ENCODE data around the gene SLC22A5.

The SLC22A5 gene

DNA sequence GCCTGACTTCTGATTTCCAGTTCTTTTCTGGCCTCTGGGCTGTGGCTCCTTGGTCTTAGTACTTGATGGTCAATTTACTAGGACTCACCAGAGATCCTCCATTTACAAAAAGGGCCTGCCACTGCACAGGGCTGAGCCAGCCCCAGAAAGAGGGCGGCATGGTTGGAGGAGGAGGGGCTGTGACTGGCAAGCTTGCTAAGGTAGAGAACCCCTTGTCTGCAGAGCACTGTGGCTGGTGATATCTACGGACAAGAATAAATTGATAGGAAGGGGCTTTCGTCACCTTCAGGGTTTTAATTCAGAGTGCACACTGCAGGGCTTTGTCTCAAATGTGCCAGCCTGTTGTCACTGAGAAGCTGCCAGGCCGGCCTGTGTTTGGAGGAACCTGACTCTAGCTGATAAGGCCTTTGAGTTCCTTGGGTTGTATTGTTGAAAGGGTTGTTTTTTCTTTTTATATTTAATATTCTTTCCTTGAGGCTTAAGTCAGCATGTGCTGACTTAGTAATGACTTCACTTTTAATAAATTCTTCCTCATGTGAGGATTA, 15.1 kb downstream of the SLC22A5 start:
- Histone ChIP-seq H3K36me3 (ENCODE audit: insufficient read depth, low read length) (no peaks in the 10 kb centered on the region), H3K9ac (ENCODE audit: low read depth, low read length, poor library complexity, severe bottlenecking) (no peak overlapping the region), H3K4me3 (ENCODE audit: low read length, poor library complexity, severe bottlenecking) (no peak overlapping the region), H2AFZ (ENCODE audit: low read length) (no peak overlapping the region), H3K9me2 (replicated peaks; ENCODE audit: low read depth, low read length) (no peaks in the 10 kb centered on the region), H3K4me1 (ENCODE audit: insufficient read depth, low read length, poor library complexity, severe bottlenecking) (peaks cover 17% of the 10 kb centered on the region), H3F3A (ENCODE audit: low read depth) (no peaks in the 10 kb centered on the region), H3K79me2 (ENCODE audit: insufficient read depth, low read length) (no peaks in the 10 kb centered on the region), H3K27me3 (ENCODE audit: insufficient read depth, low read length, poor library complexity, severe bottlenecking) (no peaks in the 10 kb centered on the region), H4K20me1 (ENCODE audit: insufficient read depth, low read length, poor library complexity, severe bottlenecking) (no peaks in the 10 kb centered on the region), H3K4me2 (ENCODE audit: low read depth, low read length, poor library complexity, severe bottlenecking) (no peak overlapping the region), H3K9me3 (ENCODE audit: insufficient read depth, low read depth, low read length) (no peaks in the 10 kb centered on the region)
- TF ChIP-seq, protein P1, sequence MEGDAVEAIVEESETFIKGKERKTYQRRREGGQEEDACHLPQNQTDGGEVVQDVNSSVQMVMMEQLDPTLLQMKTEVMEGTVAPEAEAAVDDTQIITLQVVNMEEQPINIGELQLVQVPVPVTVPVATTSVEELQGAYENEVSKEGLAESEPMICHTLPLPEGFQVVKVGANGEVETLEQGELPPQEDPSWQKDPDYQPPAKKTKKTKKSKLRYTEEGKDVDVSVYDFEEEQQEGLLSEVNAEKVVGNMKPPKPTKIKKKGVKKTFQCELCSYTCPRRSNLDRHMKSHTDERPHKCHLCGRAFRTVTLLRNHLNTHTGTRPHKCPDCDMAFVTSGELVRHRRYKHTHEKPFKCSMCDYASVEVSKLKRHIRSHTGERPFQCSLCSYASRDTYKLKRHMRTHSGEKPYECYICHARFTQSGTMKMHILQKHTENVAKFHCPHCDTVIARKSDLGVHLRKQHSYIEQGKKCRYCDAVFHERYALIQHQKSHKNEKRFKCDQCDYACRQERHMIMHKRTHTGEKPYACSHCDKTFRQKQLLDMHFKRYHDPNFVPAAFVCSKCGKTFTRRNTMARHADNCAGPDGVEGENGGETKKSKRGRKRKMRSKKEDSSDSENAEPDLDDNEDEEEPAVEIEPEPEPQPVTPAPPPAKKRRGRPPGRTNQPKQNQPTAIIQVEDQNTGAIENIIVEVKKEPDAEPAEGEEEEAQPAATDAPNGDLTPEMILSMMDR (conservative IDR thresholded peaks at IDR 0.05; ENCODE audit: low read length): no peak
- no peak for TF ChIP-seq EZH2phosphoT487 (IDR thresholded peaks at IDR 0.05; ENCODE audit: borderline replicate concordance)

DNA sequence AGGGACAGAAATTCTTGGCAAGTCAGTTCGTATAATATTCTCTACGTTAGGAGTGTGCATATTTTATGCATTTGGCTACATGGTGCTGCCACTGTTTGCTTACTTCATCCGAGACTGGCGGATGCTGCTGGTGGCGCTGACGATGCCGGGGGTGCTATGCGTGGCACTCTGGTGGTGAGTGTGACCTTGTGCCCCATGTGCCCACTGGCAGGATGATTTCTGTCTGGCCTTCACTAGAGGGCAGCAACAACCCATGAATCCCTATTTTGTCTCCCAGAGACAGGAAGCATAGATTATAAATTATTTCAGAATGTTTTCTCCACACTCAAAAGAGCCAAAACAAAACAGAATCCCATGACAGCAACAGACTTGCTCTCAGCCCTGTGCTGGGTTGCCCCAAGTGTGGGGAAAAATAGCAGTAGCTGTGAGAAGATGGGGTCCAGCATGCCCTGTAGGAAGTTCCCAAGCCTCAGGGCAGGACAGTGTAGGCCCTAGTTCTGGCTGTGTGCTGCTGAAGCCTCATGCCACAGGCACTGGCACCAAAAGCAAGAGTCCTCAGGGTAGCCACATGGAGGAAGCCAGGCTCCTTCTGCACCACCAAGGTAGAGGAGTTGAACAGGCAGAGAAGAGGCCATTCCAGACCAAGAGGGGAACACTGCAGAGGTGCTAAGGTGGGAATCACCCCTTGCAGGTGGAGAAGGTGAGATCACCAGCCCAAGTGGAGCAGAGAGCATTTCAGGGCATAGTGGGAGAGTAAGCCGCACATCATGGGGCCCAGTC, 16.0 kb downstream of the SLC22A5 start:
- Histone ChIP-seq H3F3A (ENCODE audit: low read depth) (no peaks in the 10 kb centered on the region), H3K79me2 (ENCODE audit: insufficient read depth, low read length) (no peaks in the 10 kb centered on the region), H4K20me1 (ENCODE audit: insufficient read depth, low read length, poor library complexity, severe bottlenecking) (no peaks in the 10 kb centered on the region), H3K9me2 (replicated peaks; ENCODE audit: low read depth, low read length) (no peaks in the 10 kb centered on the region), H3K27me3 (ENCODE audit: insufficient read depth, low read length, poor library complexity, severe bottlenecking) (no peaks in the 10 kb centered on the region), H3K36me3 (ENCODE audit: insufficient read depth, low read length) (no peaks in the 10 kb centered on the region), H3K4me3 (ENCODE audit: low read length, poor library complexity, severe bottlenecking) (no peak overlapping the region), H3K4me1 (ENCODE audit: insufficient read depth, low read length, poor library complexity, severe bottlenecking) (peaks cover 24% of the 10 kb centered on the region), H3K9ac (ENCODE audit: low read depth, low read length, poor library complexity, severe bottlenecking) (no peak overlapping the region), H2AFZ (ENCODE audit: low read length) (peak overlapping the region; percentile 60; the same call in 1 of the 2 replicates), H3K4me2 (ENCODE audit: low read depth, low read length, poor library complexity, severe bottlenecking) (no peak overlapping the region), H3K9me3 (ENCODE audit: insufficient read depth, low read depth, low read length) (no peaks in the 10 kb centered on the region)
- no peak for TF ChIP-seq EZH2phosphoT487 (IDR thresholded peaks at IDR 0.05; ENCODE audit: borderline replicate concordance)
- TF ChIP-seq, protein P1 (conservative IDR thresholded peaks at IDR 0.05; ENCODE audit: low read length): peak; percentile 72

DNA sequence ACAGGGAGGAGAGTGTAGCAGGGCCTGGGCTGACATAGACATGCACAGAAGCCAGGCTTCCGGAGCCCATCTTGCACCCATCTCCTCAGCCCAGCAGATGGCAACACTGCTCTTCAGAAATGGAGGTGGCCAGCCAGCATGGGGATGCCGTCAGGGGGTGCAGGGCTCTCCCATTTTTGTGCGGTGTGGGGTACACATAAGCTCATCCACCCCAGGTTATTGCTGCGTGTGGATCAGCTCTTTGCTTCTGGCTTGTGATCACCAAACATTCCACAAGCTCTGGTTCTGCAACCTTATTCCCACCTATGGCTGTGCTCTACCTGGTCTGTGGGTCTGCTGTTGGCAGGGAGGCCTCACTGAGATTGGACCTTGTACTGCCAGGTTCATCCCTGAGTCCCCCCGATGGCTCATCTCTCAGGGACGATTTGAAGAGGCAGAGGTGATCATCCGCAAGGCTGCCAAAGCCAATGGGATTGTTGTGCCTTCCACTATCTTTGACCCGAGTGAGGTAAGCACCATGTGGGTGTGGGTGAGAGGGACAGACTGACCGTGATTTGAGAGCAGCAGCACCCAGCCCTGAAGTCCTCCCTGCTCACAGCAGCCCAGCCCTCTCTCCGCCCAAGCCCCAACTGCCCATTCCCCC, 17.3 kb downstream of the SLC22A5 start:
- Histone ChIP-seq H3K9ac (ENCODE audit: low read depth, low read length, poor library complexity, severe bottlenecking) (no peak overlapping the region), H2AFZ (ENCODE audit: low read length) (no peak overlapping the region), H4K20me1 (ENCODE audit: insufficient read depth, low read length, poor library complexity, severe bottlenecking) (no peaks in the 10 kb centered on the region), H3K9me3 (ENCODE audit: insufficient read depth, low read depth, low read length) (no peaks in the 10 kb centered on the region), H3K36me3 (ENCODE audit: insufficient read depth, low read length) (no peaks in the 10 kb centered on the region), H3K9me2 (replicated peaks; ENCODE audit: low read depth, low read length) (no peaks in the 10 kb centered on the region), H3K27me3 (ENCODE audit: insufficient read depth, low read length, poor library complexity, severe bottlenecking) (no peaks in the 10 kb centered on the region), H3K4me2 (ENCODE audit: low read depth, low read length, poor library complexity, severe bottlenecking) (no peak overlapping the region), H3F3A (ENCODE audit: low read depth) (no peaks in the 10 kb centered on the region), H3K79me2 (ENCODE audit: insufficient read depth, low read length) (no peaks in the 10 kb centered on the region), H3K4me3 (ENCODE audit: low read length, poor library complexity, severe bottlenecking) (no peak overlapping the region), H3K4me1 (ENCODE audit: insufficient read depth, low read length, poor library complexity, severe bottlenecking) (peaks cover 24% of the 10 kb centered on the region)
- no peak for TF ChIP-seq EZH2phosphoT487 (IDR thresholded peaks at IDR 0.05; ENCODE audit: borderline replicate concordance)
- TF ChIP-seq, protein P1 (conservative IDR thresholded peaks at IDR 0.05; ENCODE audit: low read length): peak; percentile 72
